ENCODE measurements around the gene ATG7.
"Not testable (repeated sequence)": the region's sequence is repeated elsewhere in the genome, so short reads cannot be mapped to it uniquely, and the experiment has no call there.

ATG7 gene

DNA sequence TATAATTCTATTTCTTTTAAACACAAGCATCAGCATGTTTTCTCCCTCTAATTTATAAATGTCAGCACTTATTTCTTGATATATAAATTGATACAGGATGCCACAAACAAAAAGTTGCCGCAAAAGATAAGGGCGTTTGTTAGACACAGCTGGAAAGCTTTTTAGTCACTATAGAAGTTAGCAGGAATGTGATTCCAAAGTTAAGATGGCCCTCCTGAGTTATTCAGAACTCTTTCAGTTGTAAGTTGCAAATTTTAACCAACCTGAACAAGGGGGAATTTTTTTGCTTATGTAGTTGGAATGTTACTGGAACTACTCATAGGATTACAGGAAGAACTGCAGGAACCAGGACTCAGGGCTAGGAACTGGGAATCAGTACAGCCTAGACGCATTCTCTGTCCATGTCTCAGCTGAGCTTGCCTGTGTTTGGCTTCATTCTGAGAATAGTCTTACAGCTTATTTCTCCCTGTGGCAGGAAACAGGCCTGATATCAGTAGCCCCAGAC, 205.3 kb downstream of the ATG7 start:
- DNase-seq: no peak

DNA sequence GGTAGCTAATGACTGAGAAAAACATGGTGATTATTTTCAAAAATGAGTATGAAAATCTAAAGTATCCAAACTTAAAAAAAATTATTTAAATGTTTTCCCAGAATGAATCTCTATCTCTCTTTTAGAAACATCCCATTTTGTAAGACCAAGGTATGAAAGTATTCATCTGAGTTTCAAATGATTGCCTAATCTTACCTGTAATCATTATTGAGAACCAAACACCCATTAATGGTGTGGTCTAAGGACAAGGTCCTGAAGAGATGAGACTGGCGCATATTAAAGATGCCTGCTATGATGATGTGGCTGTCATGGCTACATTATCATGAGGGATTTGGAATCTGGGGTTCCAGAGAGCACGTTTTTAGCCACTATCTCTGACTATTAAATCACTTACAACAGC, 206.0 kb downstream of the ATG7 start:
- no peak for DNase-seq

DNA sequence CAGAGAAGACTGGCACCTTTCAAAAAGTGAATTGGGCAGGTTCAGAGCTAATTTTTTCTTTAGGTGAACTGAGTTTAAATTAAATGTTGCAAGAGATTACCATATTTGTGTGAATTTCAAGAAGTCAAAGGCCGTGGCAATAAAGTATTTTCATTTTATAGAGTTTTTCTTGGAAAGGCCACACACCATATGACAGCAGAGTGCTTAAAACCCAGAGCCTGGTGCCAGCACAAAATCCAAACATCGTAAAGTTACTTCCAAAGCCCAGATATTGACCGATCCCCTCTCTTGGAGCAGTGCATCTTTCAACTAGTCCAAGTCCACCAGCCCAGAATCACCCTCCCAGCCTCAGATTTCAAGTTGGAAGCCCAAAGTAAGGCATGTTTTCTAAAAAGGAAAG, 207.0 kb downstream of the ATG7 start:
- no peak for DNase-seq

DNA sequence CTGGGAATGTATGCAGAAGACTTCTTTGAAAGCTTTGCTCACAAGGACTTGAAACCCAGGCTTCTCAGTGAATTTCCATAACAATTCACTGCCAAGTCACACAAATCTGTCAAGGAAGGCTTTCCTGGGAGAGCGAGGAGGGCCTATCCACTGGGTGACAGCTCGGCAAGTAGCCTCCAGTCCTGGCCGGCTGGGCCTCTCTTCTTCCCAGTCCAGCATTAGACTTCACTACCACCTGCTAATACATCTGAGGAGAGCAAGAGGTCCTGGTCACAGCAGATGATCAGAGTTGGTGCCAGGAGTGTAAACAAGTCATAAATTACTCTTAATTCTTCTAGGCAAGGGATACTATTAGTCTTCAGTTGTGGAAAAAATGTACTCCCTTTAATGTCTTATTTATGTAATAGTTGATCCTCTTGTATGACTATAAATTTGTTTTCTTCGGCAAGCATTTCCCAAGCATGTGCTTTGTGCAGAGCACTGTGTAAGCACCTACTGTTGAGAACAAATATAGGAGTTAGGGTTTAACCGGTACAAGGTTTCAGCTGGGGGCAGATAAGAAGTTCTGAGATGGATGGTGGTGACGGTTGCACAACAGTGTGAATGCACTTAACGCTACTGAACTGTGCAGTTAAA, 208.6 kb downstream of the ATG7 start:
- DNase-seq: peak in 1 of 2 experiments; percentile 9

DNA sequence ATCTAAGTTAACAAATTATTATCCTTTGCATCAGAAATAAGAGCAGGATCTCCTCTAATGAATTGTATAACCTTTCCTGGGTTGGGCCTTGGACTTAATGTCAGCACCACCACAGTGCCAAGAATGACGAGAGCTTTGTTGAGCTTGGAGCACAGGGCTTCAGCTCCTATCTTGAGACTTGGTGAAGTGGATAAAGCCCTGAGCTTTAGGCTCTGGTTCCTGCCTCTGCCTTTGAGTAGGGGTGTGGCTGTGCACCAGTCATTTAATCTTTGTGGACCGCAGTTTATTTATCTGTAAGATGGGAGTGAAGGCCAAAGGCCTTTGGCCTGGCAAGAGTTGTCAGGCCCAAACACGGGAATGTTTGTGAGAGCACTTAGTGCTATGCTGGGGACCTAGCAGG, 209.4 kb downstream of the ATG7 start:
- no peak for DNase-seq

DNA sequence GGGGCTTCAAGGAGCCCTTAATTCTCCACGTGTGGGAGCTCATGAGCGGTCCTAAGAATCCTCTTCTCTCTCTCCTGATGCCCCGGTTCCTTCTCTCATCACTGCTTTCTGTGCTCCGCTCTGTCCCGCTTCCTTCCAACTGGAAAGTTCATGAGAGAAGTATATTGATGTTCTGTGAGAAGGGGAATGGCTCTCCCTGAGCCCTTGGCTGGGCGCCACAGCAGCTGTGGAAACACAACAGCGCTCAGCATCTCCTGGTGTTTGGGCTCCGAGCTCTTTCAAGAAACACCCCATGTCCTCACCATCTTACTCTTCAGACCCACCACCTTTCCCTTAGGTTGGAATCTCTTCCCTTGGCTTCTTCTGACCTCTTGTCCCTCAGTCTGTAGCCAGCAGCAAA, 209.8 kb downstream of the ATG7 start:
- no peak for DNase-seq

DNA sequence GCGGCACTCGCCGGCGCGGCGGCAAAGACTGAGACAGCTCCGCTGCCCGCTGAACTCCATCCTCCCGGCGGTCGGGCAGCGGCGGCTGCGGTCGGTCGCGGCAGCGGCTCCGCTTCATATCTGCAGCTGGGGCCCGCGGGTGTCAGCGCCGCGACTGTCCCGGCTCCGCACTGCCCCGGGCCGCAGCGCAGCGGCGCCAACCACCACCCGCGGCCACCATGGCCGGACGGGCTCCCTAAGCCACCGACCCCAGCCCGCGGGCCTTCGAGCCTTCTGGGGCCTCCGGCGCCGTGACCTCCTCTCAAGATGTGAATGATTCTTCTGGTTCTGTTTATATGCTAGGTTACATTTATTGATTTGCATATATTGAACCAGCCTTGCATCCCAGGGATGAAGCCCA, 216.2 kb downstream of the ATG7 start:
- DNase-seq: not testable (repeated sequence)

DNA sequence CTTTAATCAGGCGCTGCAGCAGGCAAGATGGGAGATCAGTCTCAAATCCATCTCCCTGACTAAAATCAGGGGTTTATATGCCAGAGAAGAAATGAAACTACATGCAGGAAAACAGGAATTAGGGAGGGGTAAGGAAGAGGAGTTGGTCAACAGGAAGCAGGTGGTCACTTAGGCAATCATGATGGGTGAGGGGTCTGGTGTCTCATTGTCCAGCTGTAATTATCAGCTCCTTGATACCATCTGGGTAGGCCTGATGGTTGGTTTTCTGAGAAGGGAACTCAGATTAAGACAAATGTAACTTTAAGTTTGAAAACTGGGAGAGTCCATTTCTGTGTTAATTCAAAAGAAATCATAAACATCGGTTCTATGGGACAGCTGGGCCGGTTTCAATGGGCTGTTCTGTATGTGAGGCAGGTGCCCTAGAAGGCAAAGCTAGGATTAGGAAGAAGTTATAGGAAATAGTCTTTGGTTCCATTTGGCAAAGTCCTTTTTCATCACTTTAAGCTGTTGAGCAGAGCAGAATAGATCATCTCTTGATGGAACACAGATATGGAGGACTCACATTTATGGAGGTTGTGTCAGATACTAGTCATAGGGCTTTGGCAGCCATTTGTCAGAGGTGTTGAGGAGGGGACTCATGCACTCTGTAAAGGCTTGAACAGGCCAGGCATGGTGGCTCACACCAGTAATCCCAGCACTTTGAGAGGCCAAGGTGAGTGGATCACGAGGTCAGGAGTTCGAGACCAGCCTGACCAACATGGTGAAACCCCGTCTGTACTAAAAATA, 222.1 kb downstream of the ATG7 start:
- no peak for DNase-seq

DNA sequence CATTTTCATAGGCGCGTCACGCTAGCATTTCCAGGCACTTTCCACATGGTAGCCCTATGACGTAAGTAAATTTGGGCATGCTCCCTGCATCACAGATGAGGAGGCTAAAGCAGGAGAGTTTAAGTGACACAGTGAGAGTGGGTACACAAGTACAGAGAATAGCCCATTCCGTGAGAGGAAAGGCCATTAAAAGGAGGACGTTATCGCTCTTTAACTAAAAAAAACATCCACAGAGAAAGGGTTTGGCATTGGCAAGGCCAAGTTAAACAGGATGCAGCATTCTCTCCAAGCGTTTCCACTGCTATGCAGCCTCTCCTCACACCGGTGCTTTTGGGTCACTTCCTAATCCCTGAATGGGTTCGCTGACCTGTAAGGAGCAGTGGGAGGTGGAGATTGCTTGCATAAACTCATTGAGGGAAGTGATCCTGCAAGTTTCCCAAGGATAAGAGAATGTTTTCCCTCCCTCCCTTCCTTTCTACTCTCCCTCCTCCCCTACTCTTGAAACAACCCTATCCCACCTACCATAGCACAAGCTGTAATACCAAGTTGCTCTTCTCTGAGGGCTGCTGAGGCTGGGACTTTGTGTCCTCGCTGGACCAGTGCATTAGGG, 223.9 kb downstream of the ATG7 start:
- no peak for DNase-seq

DNA sequence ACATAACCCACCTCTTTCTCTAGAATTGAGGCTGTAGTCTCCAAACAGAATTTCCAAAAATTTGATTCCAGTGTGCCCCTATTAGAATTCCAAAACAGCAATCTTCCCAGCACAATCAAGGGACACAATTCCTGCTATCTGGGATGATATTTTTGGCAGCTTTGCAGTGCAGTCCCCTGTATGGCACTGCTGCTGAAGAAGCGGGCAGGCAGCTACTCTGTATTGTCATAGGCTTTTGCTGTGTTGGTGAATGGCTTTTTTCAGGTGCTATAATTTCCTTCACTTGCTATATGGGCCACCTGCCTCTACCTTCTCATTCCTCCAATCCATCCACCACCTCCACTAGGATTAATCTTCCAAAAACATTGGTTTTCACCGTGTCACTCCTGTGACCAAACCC, 226.0 kb downstream of the ATG7 start:
- no peak for DNase-seq

DNA sequence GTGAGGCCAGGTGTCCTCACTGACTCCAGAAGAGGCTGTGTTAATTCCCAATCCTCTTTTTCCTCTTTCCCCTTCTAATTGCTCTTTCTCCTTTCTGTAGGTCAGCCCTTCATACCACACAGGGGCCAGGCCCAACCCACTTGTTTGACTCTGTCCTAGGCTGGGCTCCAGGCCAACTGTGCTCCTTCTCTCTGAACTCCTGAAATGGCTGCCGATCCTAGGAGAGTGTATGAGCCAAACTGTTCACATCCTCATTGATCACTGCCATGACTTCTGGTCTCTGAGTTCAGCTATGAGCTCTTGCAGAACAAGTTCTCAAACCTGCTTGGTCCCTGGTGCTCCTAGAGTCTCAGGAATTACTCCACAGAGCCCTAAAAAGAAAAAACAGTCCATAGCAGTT, 226.4 kb downstream of the ATG7 start:
- DNase-seq: no peak

DNA sequence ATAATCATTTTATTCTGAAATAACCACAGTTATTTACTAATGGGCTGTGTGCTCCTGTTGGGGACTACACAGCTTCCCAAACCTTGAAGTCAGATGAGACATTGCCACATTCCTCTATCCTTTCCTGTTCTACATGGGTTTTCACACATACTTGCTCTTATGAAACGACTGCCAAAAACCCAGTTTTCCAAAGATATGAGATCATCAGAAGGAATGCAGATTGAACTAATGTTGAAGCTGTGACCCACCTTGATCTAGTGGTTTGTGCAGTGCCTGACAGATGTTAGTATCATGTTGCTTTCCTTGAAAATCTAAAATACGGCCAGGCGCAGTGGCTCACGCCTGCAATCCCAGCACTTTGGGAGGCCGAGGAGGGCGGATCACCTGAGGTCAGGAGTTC, 226.9 kb downstream of the ATG7 start:
- no peak for DNase-seq

DNA sequence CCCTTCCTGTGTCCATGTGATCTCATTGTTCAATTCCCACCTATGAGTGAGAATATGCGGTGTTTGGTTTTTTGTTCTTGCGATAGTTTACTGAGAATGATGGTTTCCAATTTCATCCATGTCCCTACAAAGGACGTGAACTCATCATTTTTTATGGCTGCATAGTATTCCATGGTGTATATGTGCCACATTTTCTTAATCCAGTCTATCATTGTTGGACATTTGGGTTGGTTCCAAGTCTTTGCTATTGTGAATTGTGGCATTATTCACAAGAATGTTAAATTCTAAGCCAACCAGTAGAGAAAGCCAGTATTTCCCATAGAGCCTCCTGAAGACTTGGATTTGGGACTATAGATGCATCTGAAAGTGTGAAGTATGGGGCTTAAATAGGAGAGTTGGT, 230.2 kb downstream of the ATG7 start:
- DNase-seq: not testable (repeated sequence)

DNA sequence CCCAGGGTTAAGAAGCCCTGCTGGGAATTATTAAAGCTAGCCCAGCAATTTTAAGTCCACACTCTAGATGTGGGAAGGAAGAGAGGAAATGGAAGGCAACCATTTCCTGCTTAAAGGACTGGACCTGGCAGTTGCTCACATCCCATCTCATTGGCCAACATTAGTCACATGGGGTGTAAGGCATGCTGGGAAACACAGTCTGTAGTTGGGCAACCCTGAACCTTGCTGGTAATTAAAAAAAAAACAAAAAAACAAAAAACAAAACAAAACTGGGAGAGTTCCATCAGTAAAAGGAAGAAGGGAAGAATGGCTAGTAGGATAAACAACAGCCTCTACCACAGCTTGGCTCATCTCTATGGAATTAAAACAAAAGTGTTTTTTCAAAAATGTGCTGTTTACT, 235.5 kb downstream of the ATG7 start:
- DNase-seq: no peak

DNA sequence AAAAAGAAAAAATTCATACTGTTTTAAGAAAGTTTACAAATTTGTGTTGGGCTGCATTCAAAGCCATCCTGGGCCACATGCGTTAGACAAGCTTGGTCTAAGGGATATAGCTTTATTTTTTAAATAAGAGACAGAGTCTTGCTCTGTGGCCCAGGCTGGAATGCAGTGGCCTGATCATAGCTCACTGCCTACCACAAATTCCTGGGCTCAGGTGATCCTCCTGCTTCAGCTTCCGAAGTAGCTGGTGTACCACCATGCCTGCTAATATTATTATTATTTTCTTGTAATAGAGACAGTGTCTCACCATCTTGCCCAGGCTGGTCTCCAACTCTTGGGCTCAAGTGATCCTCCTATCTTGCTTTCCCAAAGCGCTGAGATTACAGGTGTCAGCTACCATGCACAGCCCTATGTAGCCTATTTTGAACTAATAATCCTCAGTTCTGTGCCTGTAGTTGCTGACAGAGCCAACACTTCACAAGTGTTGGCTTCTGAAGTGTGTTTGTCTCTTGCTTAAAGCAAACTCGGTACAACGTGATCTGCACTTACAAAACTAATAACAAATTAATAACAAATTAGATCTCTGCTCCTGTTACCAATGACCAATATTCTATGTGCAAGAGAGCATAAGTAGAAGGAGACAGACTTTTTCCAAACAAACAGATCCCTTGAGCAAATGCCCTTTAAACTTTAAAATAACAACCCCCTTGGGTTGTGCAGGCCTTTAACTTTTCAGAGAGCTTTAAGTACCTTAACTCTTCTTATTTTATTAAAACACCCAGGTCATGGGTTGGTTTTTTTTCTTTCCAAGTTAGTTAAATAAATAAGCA, 236.4 kb downstream of the ATG7 start:
- DNase-seq: no peak

DNA sequence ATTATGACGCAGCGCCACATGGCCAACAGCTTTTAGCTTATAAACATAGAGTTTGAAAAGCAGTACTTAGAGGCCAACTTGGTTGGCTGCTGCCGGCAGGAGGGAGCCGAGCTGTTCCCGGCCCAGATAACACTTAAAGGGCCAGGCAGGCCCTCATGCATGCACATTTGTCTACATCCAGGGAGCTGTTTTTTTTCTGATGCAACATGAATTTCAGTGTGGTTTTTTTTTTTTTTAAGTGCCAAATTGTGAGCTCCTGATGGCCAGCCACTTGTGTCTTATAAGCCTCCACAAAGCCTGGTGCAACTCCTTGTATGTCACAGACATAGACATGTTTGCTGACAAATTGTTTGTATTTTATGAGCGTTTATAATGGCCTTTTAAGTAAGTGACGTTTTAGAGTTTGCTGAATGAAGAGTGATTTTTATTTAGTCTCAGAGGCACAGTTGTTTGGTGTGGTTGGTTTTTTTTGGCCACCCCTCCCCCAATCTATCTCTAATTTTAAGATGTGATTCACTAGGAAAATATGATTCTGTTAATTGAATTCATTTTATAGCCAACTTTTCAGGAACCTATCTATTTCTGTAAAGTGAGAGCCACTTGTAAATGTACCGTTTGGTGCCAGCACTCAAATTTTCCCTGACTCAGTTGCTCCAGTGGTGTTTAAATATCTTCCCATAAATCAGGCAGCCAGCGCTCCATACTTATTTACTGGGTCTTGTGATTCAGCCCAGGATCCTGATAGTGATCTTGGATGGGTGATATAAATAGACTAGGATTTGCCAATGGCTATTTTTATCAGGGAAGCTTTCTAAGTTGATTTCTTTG, 237.2 kb downstream of the ATG7 start:
- no peak for DNase-seq

DNA sequence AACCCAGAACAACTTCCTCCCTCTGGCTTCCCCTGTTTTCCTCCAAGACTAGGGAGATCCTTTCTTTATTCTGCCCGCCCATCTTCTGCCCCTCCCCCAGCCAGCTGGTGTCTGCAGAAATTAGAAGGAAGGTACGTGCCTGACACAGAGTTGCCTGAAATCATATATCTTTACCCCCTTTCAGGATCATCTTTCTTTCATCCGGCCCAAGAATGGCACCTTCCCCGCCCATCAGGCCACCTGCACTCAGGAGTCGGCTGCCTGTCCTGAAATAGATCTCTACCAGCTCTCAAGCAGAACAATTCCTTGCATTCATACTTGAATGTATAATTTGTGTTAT, 237.8 kb downstream of the ATG7 start:
- no peak for DNase-seq

DNA sequence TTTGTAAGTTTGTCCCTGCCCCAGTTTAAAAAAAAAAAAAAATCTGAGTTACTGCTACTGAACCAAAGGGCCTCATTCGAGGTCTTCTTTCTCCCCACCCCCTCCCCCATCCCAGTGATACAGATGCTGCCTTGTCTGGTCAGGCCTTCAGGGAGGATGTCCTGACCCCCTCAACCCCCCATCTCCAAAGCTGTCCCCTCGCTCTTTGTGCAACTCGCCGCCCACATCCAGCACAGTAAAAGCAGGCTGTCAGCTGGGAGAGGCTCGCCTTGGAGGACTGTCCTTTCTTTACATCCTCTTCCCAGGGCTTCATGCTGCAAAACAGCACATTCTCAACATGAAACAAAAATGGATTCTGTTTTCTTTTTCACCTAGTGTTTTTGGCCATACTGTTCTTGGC, 238.2 kb downstream of the ATG7 start:
- DNase-seq: no peak

DNA sequence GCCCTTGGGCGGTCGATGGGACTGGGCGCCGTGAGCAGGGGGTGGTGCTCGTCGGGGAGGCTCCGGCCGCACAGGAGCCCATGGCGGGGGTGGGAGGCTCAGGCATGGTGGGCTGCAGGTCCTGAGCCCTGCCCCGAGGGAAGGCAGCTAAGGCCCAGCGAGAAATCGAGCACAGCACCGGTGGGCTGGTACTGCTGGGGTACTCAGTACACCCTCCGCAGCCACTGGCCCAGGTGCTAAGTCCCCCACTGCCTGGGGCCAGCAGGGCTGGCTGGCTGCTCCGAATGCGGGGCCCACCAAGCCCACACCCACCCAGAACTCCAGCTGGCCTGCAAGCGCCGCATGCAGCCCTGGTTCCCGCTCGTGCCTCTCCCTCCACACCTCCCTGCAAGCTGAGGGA, 239.4 kb downstream of the ATG7 start:
- DNase-seq: not testable (repeated sequence)

DNA sequence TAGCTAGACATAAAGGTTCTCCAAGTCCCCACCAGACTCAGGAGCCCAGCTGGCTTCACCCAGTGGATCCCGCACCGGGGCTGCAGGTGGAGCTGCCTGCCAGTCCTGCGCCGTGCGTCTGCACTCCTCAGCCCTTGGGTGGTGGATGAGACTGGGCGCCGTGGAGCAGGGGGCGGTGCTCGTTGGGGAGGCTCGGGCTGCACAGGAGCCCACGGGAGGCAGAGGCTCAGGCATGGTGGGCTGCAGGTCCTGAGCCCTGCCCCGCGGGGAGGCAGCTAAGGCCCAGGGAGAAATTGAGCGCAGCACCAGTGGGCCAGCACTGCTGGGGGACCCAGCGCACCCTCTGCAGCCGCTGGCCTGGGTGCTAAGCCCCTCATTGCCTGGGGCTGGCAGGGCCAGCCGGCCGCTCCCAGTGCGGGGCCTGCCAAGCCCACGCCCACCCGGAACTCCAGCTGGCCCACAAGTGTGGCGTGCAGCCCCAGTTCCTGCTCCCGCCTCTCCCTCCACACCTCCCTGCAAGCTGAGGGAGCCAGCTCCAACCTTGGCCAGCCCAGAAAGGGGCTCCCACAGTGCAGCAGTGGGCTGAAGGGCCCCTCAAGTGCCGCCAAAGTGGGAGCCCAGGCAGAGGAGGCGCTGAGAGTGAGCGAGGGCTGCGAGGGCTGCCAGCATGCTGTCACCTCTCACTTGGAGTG, 241.1 kb downstream of the ATG7 start:
- not testable (repeated sequence) for DNase-seq

DNA sequence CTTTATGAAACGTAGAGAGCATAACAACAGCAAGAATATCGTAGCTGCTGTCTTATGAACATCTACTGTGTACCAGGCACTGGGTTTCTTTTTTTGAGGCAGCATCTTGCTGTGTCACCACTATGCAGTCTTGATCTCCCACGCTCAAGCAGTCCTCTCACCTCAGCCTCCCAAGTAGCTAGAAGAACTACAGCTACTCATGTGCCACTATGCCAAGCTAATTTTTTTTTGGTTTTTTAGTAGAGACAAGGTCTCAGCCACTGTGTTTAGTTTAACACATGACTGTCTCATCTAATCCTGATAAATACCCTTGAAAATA, 241.6 kb downstream of the ATG7 start:
- DNase-seq: no peak

All from NCI-H1930 (cell line).